Keratinocyte (primary cell): ENCODE measurements around the gene ACOT4. TPM values are rescaled to one million over a fixed set of nuclear protein-coding genes. Genes with fewer than 3 reads are reported as not detected.

Experiments used
- DNase-seq: peaks from one replicate; pipeline ENCODE4 v3.0.0-alpha.2; 2011; ENCODE audit warnings: low read depth, missing footprints, low spot score
- FAIRE-seq: peaks from 2 replicates; lab custom pipeline; 2011; peaks lifted over from hg19 to GRCh38; lab: Jason Lieb, UNC
- H2AFZ ChIP-seq: 2 replicates; pipeline ENCODE4 v1.6.0; 2012; ENCODE audit warnings: low read length, control low read depth, inconsistent platforms; ENCODE audit not compliant: control insufficient read depth
- H3K27ac ChIP-seq: 2 replicates; pipeline ENCODE4 v1.5.1; 2011; ENCODE audit warnings: low read length; ENCODE audit not compliant: control insufficient read depth, insufficient read depth
- H3K27me3 ChIP-seq: 3 replicates; pipeline ENCODE4 v1.6.0; 2011; ENCODE audit warnings: low read length; ENCODE audit not compliant: control insufficient read depth, insufficient read depth; ENCODE audit errors: extremely low read depth
- H3K36me3 ChIP-seq, 2 experiments: 2 replicates in 1 of 2; 3 replicates in 1 of 2; pipeline ENCODE4 v1.5.1; 2011; ENCODE audit warnings: low read length in 2 of 2, mild to moderate bottlenecking in 1 of 2; ENCODE audit not compliant: control insufficient read depth in 2 of 2, insufficient read depth in 2 of 2; ENCODE audit errors: extremely low read depth in 1 of 2
- H3K4me1 ChIP-seq: 3 replicates; pipeline ENCODE4 v1.5.1; 2011; ENCODE audit warnings: low read length; ENCODE audit not compliant: control insufficient read depth, insufficient read depth; ENCODE audit errors: extremely low read depth
- H3K4me2 ChIP-seq: 3 replicates; pipeline ENCODE4 v1.6.0; 2011; ENCODE audit warnings: low read depth, low read length; ENCODE audit not compliant: control insufficient read depth, insufficient read depth; ENCODE audit errors: extremely low read depth
- H3K4me3 ChIP-seq, 3 experiments: fragments of 200-600 bp in 1 of 3; sonication (generic) in 1 of 3; 2 replicates in 2 of 3; 3 replicates in 1 of 3; pipeline ENCODE4 v1.5.1; 2011 to 2016; ENCODE audit warnings: low read length in 3 of 3, mild to moderate bottlenecking in 3 of 3, control low read depth in 2 of 3, inconsistent platforms in 1 of 3, low read depth in 1 of 3, mixed read lengths in 1 of 3, mixed run types in 1 of 3, moderate library complexity in 1 of 3; ENCODE audit not compliant: control insufficient read depth in 2 of 3, insufficient read depth in 2 of 3; ENCODE audit errors: extremely low read depth in 1 of 3
- H3K79me2 ChIP-seq: 2 replicates; pipeline ENCODE4 v1.6.0; 2012; ENCODE audit warnings: low read length; ENCODE audit not compliant: control insufficient read depth, insufficient read depth
- H3K9ac ChIP-seq: 3 replicates; pipeline ENCODE4 v1.6.0; 2011; ENCODE audit warnings: low read length; ENCODE audit not compliant: control insufficient read depth, insufficient read depth; ENCODE audit errors: extremely low read depth
- H3K9me1 ChIP-seq: 3 replicates; pipeline ENCODE4 v1.6.0; 2011; ENCODE audit warnings: low read length; ENCODE audit not compliant: control insufficient read depth, insufficient read depth; ENCODE audit errors: extremely low read depth
- H3K9me3 ChIP-seq: 2 replicates; pipeline ENCODE4 v1.5.1; 2012; ENCODE audit warnings: low read depth, low read length; ENCODE audit not compliant: control insufficient read depth
- H4K20me1 ChIP-seq: 3 replicates; pipeline ENCODE4 v1.6.0; 2011; ENCODE audit warnings: low read length; ENCODE audit not compliant: control insufficient read depth, insufficient read depth; ENCODE audit errors: extremely low read depth
- EZH2 ChIP-seq: IDR thresholded peaks from one replicate; pipeline ENCODE4 v1.6.1; 2012; ENCODE audit warnings: inconsistent platforms, mild to moderate bottlenecking, low read length, moderate library complexity
- dilution Hi-C: fragments of 300-500 bp; cut with MboI; formaldehyde crosslinking; loops from one replicate; pipeline ENCODE4 v1.7.0; 2020; ENCODE audit warnings: low sequenced_read_pairs; ENCODE audit not compliant: extremely low pct_ligation_motif_present
- polyA plus RNA-seq, 5 experiments: library from polyadenylated mRNA; depleted of rRNA in 3 of 5; stranded (reverse) in 3 of 5; stranded (forward) in 1 of 5; unstranded in 1 of 5; fragments of >200 nt; gene quantifications; 1 replicate in 1 of 5; 2 replicates in 3 of 5; 3 replicates in 1 of 5; pipeline versions ENCODE4 v1.2.1 to v1.2.3, GENCODE V29; 2011 to 2012; ENCODE audit warnings: missing spikeins in 2 of 5, low read depth in 1 of 5, low replicate concordance in 1 of 5
- TF ChIP-seq, protein P1 (sequence below), 3 experiments: IDR thresholded peaks in 1 of 3; conservative IDR thresholded peaks in 1 of 3; optimal IDR thresholded peaks in 1 of 3; 2 replicates in 2 of 3; 3 replicates in 1 of 3; pipeline versions ENCODE3 to v1.5.1; 2011; ENCODE audit warnings: low read length in 3 of 3, mild to moderate bottlenecking in 3 of 3, moderate library complexity in 2 of 3, control low read depth in 1 of 3, inconsistent platforms in 1 of 3; ENCODE audit not compliant: insufficient read depth in 2 of 3; ENCODE audit errors: extremely low read depth in 1 of 3

Gene ACOT4
- polyA plus RNA-seq, 1 donor (not counting 4 experiments of a cell fraction or from before 2014, with no cell fraction given) = 0.29 TPM

DNA sequence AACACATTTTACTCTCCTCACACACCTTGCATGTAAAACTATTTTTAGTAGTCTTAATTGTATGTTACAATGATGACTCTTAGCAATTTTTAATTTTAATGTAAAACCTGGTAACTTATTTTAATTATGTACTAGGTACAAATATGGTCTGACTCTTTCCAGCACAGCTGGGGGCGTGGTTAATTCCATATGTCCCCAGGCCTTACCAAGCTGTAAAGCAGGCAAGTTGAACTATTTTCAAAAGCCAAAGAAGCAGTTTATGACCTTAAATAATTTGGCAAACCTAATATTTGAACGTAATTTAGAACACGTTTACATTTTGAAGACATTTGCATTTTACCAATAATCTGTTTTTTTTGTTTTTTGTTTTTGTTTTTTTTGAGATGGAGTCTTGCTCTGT is 11.3 kb downstream of the ACOT4 start:
- no peaks in the 10 kb centered on the region for H3K27me3 ChIP-seq
- no peak overlapping the region for H3K4me2 ChIP-seq
- no peak for FAIRE-seq
- H3K4me3 ChIP-seq = no peak overlapping the region
- H3K79me2 ChIP-seq = no peaks in the 10 kb centered on the region
- peaks cover 12% of the 10 kb centered on the region for H3K4me1 ChIP-seq
- no peak overlapping the region for H2AFZ ChIP-seq
- no peaks in the 10 kb centered on the region for H3K9me3 ChIP-seq
- H3K9me1 ChIP-seq = no peaks in the 10 kb centered on the region
- dilution Hi-C loops = no loop called here
- DNase-seq = no peak
- H3K36me3 ChIP-seq = no peaks in the 10 kb centered on the region
- TF ChIP-seq, protein P1, sequence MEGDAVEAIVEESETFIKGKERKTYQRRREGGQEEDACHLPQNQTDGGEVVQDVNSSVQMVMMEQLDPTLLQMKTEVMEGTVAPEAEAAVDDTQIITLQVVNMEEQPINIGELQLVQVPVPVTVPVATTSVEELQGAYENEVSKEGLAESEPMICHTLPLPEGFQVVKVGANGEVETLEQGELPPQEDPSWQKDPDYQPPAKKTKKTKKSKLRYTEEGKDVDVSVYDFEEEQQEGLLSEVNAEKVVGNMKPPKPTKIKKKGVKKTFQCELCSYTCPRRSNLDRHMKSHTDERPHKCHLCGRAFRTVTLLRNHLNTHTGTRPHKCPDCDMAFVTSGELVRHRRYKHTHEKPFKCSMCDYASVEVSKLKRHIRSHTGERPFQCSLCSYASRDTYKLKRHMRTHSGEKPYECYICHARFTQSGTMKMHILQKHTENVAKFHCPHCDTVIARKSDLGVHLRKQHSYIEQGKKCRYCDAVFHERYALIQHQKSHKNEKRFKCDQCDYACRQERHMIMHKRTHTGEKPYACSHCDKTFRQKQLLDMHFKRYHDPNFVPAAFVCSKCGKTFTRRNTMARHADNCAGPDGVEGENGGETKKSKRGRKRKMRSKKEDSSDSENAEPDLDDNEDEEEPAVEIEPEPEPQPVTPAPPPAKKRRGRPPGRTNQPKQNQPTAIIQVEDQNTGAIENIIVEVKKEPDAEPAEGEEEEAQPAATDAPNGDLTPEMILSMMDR (optimal IDR thresholded peaks at IDR 0.05 in 1 of 3, IDR thresholded peaks at IDR 0.05 in 1 of 3, conservative IDR thresholded peaks at IDR 0.05 in 1 of 3; ENCODE audit: extremely low read depth in 1 of 3, insufficient read depth in 2 of 3, low read length in 3 of 3) = no peak
- TF ChIP-seq EZH2 = no peak
- no peak overlapping the region for H3K27ac ChIP-seq
- no peaks in the 10 kb centered on the region for H4K20me1 ChIP-seq
- no peak overlapping the region for H3K9ac ChIP-seq

DNA sequence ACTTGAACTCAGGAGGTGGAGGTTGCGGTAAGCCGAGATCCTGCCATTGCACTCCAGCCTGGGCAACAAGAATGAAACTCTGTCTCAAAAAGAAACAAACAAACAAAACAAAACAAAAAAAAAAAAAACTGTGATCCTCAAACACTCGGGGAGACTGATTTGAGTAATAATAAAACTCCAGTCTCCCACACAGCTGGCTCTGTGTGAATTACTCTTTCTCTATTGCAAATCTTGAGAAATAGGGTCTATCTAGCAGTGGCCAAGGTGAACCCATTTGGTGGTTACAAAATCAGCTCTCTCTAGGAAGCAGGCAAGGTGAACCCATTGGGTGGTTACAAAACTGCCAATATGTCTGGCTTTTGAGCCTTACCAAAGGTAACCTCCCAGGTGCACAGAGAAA is 14.6 kb downstream of the ACOT4 start:
- H2AFZ ChIP-seq = no peak overlapping the region
- peaks cover 12% of the 10 kb centered on the region for H3K4me1 ChIP-seq
- H3K27ac ChIP-seq = no peak overlapping the region
- H3K36me3 ChIP-seq = no peaks in the 10 kb centered on the region
- no peaks in the 10 kb centered on the region for H4K20me1 ChIP-seq
- no peak overlapping the region for H3K4me2 ChIP-seq
- H3K79me2 ChIP-seq = no peaks in the 10 kb centered on the region
- FAIRE-seq (no peak), DNase-seq (no peak)
- TF ChIP-seq, protein P1 (optimal IDR thresholded peaks at IDR 0.05 in 1 of 3, IDR thresholded peaks at IDR 0.05 in 1 of 3, conservative IDR thresholded peaks at IDR 0.05 in 1 of 3; ENCODE audit: extremely low read depth in 1 of 3, insufficient read depth in 2 of 3, low read length in 3 of 3) = no peak
- H3K27me3 ChIP-seq = no peaks in the 10 kb centered on the region
- dilution Hi-C loops = no loop called here
- H3K9ac ChIP-seq = no peak overlapping the region
- H3K9me1 ChIP-seq = no peaks in the 10 kb centered on the region
- H3K4me3 ChIP-seq = no peak overlapping the region
- no peaks in the 10 kb centered on the region for H3K9me3 ChIP-seq
